DMS53 (cell line): ENCODE results near the gene KAT8.

Experiments used
- DNase-seq: peaks from one replicate; lab custom pipeline; 2025; lab: John Stamatoyannopoulos, UW

The KAT8 gene

DNA sequence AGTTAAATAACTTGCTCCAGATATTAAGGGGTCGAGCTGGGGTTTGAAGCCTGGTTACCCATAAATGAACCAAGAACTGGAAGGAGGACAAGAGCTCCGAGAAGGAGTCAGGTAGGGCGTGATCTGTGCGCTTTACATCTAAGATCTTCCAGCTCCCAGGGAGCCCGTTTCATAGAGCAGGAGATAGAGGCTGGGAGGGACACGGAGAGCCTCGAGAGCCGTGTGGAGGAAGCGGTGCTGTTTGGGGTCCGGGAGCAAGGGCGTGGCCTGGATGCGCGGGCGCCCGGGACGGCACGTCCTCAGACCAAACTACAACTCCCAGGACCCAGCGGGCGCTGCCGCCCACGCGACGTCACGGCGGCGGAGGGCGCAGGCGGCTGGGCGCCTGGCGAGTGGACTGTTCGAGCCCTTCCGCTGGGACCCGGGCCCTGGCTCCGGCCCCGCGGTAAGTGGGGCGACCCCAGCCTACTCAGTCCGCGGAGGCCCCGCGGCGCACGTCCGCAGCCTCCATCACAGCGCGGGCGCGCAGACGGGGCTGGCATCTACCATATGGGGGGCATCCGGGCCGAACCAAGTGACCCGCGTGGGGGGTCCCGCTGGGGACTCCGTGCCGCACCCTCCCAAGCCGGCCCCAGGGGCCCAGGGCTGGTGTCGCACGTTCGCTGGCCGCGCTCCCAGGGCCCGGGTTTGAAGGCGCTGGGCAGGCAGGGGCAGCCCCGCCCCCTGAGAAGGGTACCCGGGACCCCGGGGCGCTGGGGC is 9.2 kb upstream of the KAT8 start, which contains the start of gene BCKDK:
TSS of gene BCKDK (plus strand) at position 352 of the 759 bp plus-strand sequence. CDS start 838 bp downstream, outside the sequence.
- DNase-seq = peak; percentile 73

- DNase-seq = peak; percentile 15
Observed at GRCh38 chr16:31108794-31109558, 8.5 kb upstream of the KAT8 start.

DNA sequence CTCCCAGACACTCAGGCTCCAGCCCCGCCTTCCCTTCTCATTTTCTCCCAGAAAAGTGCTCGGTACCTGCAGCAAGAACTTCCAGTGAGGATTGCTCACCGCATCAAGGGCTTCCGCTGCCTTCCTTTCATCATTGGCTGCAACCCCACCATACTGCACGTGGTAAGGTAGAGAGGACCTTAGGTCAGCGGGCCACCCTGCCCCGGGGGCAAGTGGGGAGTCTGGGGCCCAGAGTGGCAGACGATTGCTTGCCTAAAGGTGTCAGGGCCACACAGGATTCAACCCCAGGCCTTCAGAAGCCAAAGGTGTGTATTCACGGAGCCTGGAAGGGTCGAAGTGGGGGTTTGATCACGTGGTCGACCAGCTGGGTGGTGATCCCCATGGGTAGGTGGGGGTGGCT is 7.8 kb upstream of the KAT8 start:
- DNase-seq = no peak

DNA sequence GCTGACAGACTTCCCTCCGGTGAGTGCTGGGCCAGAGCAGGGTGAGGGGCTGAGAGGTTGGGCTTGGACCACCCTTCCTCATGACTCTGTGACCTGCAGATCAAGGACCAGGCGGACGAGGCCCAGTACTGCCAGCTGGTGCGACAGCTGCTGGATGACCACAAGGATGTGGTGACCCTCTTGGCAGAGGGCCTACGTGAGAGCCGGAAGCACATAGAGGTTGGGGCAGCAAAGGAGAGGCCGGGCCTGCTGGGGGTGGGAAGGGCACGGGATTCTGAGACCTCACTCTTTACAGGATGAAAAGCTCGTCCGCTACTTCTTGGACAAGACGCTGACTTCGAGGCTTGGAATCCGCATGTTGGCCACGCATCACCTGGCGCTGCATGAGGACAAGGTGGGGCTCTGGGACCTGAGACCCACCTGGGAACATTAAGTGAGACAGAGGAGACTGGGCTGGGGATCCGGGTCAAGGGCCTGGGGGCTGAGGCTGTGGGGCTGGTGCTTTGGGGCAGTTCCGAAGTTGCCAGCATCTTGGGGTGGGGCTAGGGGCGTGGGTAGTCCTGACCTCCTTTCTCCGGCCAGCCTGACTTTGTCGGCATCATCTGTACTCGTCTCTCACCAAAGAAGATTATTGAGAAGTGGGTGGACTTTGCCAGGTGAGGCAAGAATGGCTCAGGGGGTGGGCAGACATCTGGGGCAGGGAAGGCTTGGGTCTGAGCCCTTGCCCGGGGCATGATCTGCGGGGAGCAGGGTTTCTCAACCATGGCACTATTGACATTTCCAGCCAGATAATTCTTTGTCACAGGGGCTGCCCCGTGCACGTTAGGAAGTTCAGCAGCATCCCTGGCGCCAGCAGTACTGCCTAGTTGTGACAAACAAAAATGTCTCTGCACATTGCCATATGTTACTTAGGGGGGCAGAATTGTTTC is 7.1 kb upstream of the KAT8 start:
- DNase-seq = no peak

DNA sequence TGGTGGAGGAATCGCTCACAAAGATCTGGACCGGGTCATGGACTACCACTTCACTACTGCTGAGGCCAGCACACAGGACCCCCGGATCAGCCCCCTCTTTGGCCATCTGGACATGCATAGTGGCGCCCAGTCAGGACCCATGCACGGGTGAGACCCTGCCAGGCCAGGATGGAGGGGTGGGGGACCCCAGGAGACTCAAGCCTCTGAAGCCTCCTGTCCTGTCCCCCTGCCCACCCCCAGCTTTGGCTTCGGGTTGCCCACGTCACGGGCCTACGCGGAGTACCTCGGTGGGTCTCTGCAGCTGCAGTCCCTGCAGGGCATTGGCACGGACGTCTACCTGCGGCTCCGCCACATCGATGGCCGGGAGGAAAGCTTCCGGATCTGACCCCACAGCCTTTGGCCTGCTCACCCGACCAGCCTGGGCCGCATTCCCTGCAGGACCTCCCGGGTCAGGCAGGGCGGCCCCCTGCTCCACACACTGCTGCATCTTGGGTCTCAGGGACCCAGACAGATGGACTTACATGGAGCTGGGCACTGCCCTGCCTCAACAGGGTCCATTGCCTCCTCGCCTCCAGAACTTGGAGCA is 5.5 kb upstream of the KAT8 start:
- no peak for DNase-seq

- no peak for DNase-seq
Observed at GRCh38 chr16:31112711-31113110, 4.8 kb upstream of the KAT8 start.

GRCh38 chr16:31113121-31114120 is 4.0 kb upstream of the KAT8 start:
- DNase-seq = peak; percentile 54

GRCh38 chr16:31114468-31114867 is 3.0 kb upstream of the KAT8 start:
- DNase-seq = no peak

- no peak for DNase-seq
Observed at GRCh38 chr16:31118223-31119155, 1.0 kb downstream of the KAT8 start.

- no peak for DNase-seq
Observed at GRCh38 chr16:31120129-31120528, 2.7 kb downstream of the KAT8 start.

GRCh38 chr16:31125844-31126243 is 8.4 kb downstream of the KAT8 start:
- no peak for DNase-seq

DNA sequence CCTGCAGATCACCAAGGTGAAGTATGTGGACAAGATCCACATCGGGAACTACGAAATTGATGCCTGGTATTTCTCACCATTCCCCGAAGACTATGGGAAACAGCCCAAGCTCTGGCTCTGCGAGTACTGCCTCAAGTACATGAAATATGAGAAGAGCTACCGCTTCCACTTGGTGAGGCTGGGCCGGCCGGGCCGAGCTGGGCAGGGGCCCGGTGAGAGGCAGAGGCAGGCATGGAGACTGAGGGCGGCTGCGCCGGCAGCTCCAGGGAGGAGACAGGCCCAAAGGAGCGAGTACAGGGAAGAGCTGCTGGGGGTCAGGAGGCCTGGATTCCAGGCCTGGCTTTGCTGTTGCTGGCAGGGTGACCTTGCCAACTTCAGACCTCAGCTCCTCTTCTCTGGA is 9.7 kb downstream of the KAT8 start:
- no peak for DNase-seq

DNA sequence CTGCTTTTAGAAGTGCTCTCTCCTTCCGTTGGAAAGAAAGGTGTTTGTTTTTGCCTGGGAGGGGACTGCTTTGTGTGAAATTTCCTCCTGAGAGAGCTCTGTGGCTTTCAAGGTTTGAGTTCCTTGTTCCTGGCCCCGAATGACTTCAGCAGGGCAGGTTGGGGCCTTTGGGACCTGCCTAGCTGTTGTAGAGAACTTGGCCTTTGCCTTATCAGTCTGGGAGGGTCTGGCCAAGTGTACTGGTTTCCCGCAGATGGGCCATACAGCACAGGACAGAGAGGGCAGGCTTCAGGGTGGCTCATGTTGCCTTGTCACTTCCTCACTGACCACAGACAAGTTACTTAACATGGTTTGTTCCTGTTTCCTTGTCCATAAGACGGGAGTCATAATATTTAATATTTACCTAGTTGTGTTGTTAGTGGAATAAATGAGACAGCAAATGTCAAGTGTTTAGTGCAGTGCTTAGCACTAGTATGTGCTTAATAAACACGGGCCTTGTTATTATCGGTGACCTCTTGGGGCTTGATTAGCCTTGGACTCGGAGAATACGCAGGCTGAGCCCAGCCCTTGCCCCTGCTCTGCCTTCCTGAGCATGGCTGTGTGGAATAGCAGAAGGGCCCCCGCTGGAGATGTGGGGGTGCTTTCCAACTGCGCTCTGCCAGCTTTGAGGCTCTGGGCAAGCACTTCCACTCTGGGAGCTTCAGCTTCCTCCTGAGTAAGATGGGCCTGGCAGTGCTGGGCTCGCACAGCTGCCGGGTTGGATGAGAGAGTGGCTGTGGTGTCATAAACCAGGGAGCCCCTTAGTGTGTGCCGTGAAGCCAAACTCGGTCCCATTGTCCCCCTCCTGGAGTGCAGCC is 11.5 kb downstream of the KAT8 start:
- peak; percentile 39 for DNase-seq

DNA sequence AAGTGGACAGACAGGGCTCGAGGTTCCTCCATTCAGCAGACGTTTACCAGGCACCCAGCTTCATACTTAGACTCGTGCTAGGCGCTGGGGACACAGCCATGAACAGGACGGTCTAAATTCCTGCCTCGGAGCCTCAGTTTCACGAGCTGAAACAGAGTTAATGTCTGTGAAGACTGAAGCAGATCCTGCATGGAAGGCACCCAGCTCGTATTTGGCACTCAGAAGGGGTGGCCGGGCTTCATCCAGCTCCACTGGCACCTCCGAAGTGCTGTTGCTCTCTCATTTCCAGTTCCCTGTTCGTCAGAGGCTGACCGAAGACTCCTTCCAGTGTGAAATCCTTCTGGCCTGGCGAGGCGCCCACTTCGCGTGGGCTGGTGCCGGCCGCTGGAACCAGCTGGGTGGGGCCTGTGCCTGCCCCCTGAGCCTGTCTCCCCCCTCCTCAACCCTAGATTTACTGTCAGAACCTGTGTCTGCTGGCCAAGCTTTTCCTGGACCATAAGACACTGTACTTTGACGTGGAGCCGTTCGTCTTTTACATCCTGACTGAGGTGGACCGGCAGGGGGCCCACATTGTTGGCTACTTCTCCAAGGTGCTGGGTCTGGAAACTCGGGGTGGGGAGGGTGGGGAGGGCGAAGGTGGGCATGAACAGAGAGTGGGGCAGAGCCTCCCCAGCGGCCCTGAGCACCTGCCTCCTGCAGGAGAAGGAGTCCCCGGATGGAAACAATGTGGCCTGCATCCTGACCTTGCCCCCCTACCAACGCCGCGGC is 12.3 kb downstream of the KAT8 start:
- DNase-seq = no peak

GRCh38 chr16:31130336-31130891 is 12.9 kb downstream of the KAT8 start:
- peak; percentile 82 for DNase-seq

DNA sequence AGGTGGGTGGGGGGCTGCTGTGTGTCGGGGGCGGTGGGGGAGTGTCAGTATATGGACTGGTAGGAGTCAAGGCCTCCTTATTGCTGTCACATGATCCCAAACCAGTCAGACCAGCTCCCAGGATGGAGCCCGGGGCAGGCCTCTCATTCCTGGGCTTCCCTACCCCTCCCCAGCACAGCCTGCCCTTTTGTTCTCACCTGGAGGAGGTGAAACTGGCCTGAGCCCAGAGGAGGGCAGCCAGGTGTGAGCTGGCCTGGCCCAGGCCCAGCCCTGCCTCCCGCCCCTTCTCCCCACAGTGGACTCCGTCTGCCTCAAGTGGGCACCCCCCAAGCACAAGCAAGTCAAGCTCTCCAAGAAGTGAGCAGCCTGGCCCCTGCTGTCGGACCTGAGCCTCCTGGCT is 13.4 kb downstream of the KAT8 start:
- DNase-seq = peak; percentile 93

GRCh38 chr16:31131416-31131815 is 14.0 kb downstream of the KAT8 start:
- DNase-seq = no peak
